OCI-LY3 (cell line): Measurements from ENCODE around the gene ST8SIA2.

Experiments
- EZH2phosphoT487 ChIP-seq: fragments of 200-600 bp; shearing (Covaris generic); IDR thresholded peaks from 2 replicates; pipeline ENCODE4 v1.6.1; 2018; ENCODE audit warnings: antibody characterized with exemption, mixed run types, low read depth
- TF ChIP-seq, protein P1 (sequence below): fragments of 200-600, 300-600 bp; sonication (generic); IDR thresholded peaks from 2 replicates; pipeline ENCODE4 v1.5.1; 2014; ENCODE audit warnings: antibody characterized with exemption, low read length, low read depth

DNA sequence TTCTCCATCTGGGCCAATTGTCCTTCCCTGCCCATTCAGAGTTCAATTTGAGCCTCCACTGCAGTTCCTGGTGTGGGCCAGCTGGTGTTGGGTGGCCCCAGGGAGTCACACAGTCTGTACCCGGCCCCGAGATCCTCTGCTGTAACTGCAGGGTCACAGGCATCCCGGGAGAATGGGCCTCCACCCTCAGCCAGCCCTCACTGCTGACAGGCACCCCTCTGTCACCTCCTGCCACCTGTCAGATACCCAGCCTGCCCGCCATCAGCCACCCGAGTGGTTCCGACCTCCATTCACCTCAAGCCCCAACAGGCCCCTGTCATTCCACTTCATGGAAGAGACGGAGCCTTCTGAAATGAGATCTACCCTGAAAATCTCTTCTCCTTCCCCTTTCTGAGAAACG, 73.2 kb downstream of the ST8SIA2 start:
- TF ChIP-seq, protein P1, sequence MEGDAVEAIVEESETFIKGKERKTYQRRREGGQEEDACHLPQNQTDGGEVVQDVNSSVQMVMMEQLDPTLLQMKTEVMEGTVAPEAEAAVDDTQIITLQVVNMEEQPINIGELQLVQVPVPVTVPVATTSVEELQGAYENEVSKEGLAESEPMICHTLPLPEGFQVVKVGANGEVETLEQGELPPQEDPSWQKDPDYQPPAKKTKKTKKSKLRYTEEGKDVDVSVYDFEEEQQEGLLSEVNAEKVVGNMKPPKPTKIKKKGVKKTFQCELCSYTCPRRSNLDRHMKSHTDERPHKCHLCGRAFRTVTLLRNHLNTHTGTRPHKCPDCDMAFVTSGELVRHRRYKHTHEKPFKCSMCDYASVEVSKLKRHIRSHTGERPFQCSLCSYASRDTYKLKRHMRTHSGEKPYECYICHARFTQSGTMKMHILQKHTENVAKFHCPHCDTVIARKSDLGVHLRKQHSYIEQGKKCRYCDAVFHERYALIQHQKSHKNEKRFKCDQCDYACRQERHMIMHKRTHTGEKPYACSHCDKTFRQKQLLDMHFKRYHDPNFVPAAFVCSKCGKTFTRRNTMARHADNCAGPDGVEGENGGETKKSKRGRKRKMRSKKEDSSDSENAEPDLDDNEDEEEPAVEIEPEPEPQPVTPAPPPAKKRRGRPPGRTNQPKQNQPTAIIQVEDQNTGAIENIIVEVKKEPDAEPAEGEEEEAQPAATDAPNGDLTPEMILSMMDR: no peak
- no peak for TF ChIP-seq EZH2phosphoT487
